Stimulated activated CD4-positive, alpha-beta T cell treated with anti-CD3 and anti-CD28 coated beads, Interleukin-12 subunit alpha, Interleukin-12 subunit beta, amount 100 ng/mL, for 24 hours (primary cell): ENCODE data around the gene CTPS1.

Experiments used
- DNase-seq, 2 experiments: peaks; one replicate each; pipeline ENCODE4 v3.0.0-alpha.2; 2020; ENCODE audit warnings: low read depth in 2 of 2

CTPS1 gene

GRCh38 chr1:41024953-41025352, 45.5 kb downstream of the CTPS1 start:
- DNase-seq = no peak

GRCh38 chr1:41025979-41026819, 46.7 kb downstream of the CTPS1 start:
- no peak for DNase-seq

GRCh38 chr1:41028034-41028642, 48.6 kb downstream of the CTPS1 start:
- DNase-seq = no peak

GRCh38 chr1:41030872-41031616, 51.5 kb downstream of the CTPS1 start:
- DNase-seq = no peak

GRCh38 chr1:41032147-41032546, 52.7 kb downstream of the CTPS1 start:
- no peak for DNase-seq

- DNase-seq = no peak
Observed at GRCh38 chr1:41033272-41033671, 53.8 kb downstream of the CTPS1 start.

- DNase-seq = no peak
Observed at GRCh38 chr1:41037116-41037903, 57.8 kb downstream of the CTPS1 start.

GRCh38 chr1:41038110-41038509, 58.6 kb downstream of the CTPS1 start:
- no peak for DNase-seq

GRCh38 chr1:41041614-41042270, 62.2 kb downstream of the CTPS1 start:
- DNase-seq = no peak

GRCh38 chr1:41044187-41044586, 64.7 kb downstream of the CTPS1 start:
- no peak for DNase-seq

GRCh38 chr1:41045740-41046139, 66.2 kb downstream of the CTPS1 start:
- no peak for DNase-seq

GRCh38 chr1:41046347-41046775, 66.9 kb downstream of the CTPS1 start:
- DNase-seq = no peak

GRCh38 chr1:41048540-41048939, 69.0 kb downstream of the CTPS1 start:
- no peak for DNase-seq

GRCh38 chr1:41051022-41051421, 71.5 kb downstream of the CTPS1 start:
- DNase-seq = no peak

- DNase-seq = no peak
Observed at GRCh38 chr1:41053316-41053715, 73.8 kb downstream of the CTPS1 start.

- DNase-seq = no peak
Observed at GRCh38 chr1:41056907-41057306, 77.4 kb downstream of the CTPS1 start.
